Measurements from ENCODE around the gene RCOR2. TPM values are rescaled to one million over a fixed set of nuclear protein-coding genes. Genes with fewer than 3 reads are reported as not detected.

Gene RCOR2
- total RNA-seq, 1 donor from 2014 or later: 7.8 TPM

DNA sequence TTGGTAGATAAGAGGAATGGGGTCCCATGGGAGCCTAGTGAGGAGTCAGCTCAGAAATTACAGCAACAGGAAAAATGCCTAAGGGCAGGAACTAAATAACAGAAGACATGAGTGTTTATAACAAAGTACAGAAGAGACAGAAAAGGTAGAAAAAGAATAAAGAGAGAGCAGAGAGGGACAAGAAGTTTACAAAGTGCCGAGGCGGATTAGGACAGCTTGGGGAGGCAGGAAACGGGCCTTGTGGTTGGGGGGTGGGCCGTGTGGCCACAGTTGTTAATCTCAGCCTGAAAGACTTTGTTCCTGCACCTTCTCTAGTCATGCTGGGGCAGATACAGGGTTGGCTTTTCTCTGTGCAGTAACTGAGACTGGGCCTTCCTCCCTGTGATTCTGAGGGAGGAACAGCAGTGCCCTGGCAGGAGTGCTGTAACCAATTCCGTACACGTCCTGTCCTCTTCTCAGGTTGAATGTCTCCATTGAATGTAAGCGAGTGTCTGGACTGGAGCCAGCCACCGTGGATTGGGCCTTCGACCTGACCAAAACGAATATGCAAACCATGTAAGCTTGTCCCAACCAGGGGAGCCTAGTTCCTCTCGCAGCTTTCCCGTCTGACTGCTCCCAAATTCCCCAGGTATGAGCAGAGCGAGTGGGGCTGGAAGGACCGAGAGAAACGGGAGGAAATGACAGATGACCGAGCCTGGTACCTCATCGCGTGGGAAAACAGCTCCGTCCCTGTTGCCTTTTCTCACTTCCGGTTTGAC is 35.0 kb upstream of the RCOR2 start:
- DNase-seq (ENCODE audit: low read depth): no peak
- Histone ChIP-seq H3K27me3 (ENCODE audit: control insufficient read depth, insufficient read depth, low read length) (no peaks in the 10 kb centered on the region), H3K4me3 (ENCODE audit: low read depth, low read length) (no peak overlapping the region), H3K36me3 (ENCODE audit: control insufficient read depth, insufficient read depth, low read length) (no peaks in the 10 kb centered on the region)
- TF ChIP-seq, protein P1, sequence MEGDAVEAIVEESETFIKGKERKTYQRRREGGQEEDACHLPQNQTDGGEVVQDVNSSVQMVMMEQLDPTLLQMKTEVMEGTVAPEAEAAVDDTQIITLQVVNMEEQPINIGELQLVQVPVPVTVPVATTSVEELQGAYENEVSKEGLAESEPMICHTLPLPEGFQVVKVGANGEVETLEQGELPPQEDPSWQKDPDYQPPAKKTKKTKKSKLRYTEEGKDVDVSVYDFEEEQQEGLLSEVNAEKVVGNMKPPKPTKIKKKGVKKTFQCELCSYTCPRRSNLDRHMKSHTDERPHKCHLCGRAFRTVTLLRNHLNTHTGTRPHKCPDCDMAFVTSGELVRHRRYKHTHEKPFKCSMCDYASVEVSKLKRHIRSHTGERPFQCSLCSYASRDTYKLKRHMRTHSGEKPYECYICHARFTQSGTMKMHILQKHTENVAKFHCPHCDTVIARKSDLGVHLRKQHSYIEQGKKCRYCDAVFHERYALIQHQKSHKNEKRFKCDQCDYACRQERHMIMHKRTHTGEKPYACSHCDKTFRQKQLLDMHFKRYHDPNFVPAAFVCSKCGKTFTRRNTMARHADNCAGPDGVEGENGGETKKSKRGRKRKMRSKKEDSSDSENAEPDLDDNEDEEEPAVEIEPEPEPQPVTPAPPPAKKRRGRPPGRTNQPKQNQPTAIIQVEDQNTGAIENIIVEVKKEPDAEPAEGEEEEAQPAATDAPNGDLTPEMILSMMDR (IDR thresholded peaks at IDR 0.05; ENCODE audit: insufficient read depth, low read length, poor library complexity, severe bottlenecking): no peak

DNA sequence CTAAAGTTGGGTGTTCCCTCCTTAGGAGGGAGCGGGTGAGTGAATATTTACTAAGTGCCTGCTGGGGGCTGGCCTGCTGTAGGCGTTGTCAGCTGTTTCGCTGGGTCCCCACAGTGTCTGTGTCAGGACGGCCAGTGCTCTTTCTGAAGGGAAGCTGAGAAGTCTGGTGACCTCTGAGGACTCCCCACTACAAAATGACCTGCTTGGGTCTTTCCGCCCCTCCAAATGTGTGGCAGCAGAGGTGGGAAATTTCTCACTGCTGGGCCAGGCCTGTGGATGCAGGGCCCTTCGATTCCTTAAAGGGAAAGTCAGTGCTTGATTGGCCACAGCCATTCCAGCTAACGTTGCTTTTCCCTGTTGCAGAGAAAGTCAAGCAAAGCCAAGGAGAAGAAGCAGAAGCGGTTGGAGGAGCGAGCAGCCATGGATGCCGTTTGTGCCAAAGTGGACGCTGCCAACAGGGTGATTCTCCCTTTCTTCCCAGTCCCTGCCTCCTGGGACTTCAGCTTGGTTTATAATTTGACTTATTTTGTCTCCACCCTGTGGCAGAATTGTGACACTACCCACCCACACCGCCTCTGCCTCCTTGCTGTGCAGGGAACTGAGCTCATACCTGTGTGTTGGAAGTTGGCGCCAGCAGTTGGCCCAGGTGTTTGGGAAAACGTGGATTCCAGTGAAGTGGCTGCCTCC is 28.7 kb upstream of the RCOR2 start:
- TF ChIP-seq, protein P1 (IDR thresholded peaks at IDR 0.05; ENCODE audit: insufficient read depth, low read length, poor library complexity, severe bottlenecking): peak; percentile 68
- peaks cover 2% of the 10 kb centered on the region for H3K36me3 ChIP-seq (ENCODE audit: control insufficient read depth, insufficient read depth, low read length)
- no peak overlapping the region for H3K4me3 ChIP-seq (ENCODE audit: low read depth, low read length)
- no peaks in the 10 kb centered on the region for H3K27me3 ChIP-seq (ENCODE audit: control insufficient read depth, insufficient read depth, low read length)
- peak; percentile 28 for DNase-seq (ENCODE audit: low read depth)

DNA sequence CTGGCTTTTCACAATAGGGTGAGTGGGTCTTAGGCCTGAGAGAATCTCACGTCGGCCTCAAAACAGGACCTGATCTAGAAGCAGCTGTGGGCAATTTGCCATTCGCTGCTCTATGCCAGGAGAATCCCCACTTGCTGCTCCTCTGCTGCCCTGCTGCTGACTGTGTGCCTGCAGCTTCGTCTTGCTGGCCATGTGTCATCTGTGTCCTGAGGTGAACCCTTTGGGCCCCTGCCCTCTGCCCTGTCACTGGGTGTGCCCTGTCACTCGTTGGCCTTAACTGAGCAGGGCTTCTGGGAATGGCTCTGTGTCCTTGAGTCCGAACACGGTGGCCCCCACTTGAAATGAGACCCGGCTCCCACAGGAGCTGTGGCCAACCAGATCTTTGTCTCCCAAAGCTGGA is 28.0 kb upstream of the RCOR2 start:
- Histone ChIP-seq H3K4me3 (ENCODE audit: low read depth, low read length) (no peak overlapping the region), H3K36me3 (ENCODE audit: control insufficient read depth, insufficient read depth, low read length) (peaks cover 2% of the 10 kb centered on the region), H3K27me3 (ENCODE audit: control insufficient read depth, insufficient read depth, low read length) (no peaks in the 10 kb centered on the region)
- no peak for DNase-seq (ENCODE audit: low read depth)
- TF ChIP-seq, protein P1 (IDR thresholded peaks at IDR 0.05; ENCODE audit: insufficient read depth, low read length, poor library complexity, severe bottlenecking): no peak

DNA sequence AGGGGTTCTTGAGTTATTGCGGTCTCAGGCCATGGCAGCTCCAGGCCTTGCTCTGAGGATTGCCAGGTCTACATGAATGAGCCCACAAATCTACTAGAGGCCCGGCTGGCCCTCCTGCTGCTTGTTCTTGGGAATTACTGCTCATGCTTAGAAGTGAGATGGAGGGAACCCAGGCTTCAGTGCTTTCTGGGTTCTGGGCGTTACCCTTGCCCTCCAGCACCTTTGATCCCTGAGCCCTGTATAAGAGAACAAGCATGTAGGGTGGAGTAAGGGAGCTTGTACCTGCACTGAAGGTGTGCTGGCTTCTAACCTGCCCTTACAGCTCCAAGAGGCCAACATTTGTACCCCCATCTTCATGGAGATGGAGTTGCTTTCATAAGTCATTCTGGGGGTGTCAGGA is 25.8 kb upstream of the RCOR2 start:
- Histone ChIP-seq H3K36me3 (ENCODE audit: control insufficient read depth, insufficient read depth, low read length) (peaks cover 2% of the 10 kb centered on the region), H3K4me3 (ENCODE audit: low read depth, low read length) (no peak overlapping the region), H3K27me3 (ENCODE audit: control insufficient read depth, insufficient read depth, low read length) (no peaks in the 10 kb centered on the region)
- TF ChIP-seq, protein P1 (IDR thresholded peaks at IDR 0.05; ENCODE audit: insufficient read depth, low read length, poor library complexity, severe bottlenecking): no peak
- no peak for DNase-seq (ENCODE audit: low read depth)

DNA sequence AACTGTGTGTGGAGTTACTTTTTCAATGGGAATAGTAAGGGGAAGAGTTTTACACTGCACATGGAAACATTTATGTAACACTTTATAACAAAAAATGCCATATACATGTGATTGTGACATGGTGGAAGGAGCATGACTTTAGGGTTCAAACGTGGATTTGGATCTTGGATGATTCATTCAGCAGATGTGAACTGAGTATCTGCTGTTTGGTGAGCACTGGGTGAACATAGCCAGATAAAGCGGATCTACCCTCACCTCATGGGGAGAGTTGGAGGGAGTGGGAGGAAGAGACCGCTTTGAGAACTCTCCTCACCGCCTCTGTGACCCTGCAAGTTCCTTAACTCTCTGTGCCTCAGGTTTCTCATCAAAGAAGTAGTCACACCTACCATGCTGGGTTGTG is 24.9 kb upstream of the RCOR2 start:
- Histone ChIP-seq H3K27me3 (ENCODE audit: control insufficient read depth, insufficient read depth, low read length) (no peaks in the 10 kb centered on the region), H3K4me3 (ENCODE audit: low read depth, low read length) (no peak overlapping the region), H3K36me3 (ENCODE audit: control insufficient read depth, insufficient read depth, low read length) (peaks cover 2% of the 10 kb centered on the region)
- DNase-seq (ENCODE audit: low read depth): no peak
- TF ChIP-seq, protein P1 (IDR thresholded peaks at IDR 0.05; ENCODE audit: insufficient read depth, low read length, poor library complexity, severe bottlenecking): no peak

All from kidney epithelial cell (primary cell).